ENCODE data around the gene SAXO1.

GRCh38 chr9:18941060-18941740 is 91.8 kb downstream of the SAXO1 start:
- TF ChIP-seq EZH2 (IDR thresholded peaks at IDR 0.05; ENCODE audit: borderline replicate concordance, low read length): no peak
- TF ChIP-seq, protein P1, sequence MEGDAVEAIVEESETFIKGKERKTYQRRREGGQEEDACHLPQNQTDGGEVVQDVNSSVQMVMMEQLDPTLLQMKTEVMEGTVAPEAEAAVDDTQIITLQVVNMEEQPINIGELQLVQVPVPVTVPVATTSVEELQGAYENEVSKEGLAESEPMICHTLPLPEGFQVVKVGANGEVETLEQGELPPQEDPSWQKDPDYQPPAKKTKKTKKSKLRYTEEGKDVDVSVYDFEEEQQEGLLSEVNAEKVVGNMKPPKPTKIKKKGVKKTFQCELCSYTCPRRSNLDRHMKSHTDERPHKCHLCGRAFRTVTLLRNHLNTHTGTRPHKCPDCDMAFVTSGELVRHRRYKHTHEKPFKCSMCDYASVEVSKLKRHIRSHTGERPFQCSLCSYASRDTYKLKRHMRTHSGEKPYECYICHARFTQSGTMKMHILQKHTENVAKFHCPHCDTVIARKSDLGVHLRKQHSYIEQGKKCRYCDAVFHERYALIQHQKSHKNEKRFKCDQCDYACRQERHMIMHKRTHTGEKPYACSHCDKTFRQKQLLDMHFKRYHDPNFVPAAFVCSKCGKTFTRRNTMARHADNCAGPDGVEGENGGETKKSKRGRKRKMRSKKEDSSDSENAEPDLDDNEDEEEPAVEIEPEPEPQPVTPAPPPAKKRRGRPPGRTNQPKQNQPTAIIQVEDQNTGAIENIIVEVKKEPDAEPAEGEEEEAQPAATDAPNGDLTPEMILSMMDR (conservative IDR thresholded peaks at IDR 0.05 in 1 of 2, IDR thresholded peaks at IDR 0.05 in 1 of 2; ENCODE audit: extremely low read depth in 1 of 2, insufficient read depth in 1 of 2, low read depth in 1 of 2, low read length in 2 of 2): no peak
